ENCODE data around the gene STX19. TPM values are rescaled to one million over a fixed set of nuclear protein-coding genes. Genes with fewer than 3 reads are reported as not detected.

The STX19 gene
- total and polyA plus RNA-seq, 2 donors (not counting 1 experiment from before 2014, with no cell fraction given), result not detected

GRCh38 chr3:94066506-94067500 lies 38.4 kb upstream of the STX19 start:
- no peaks in the 10 kb centered on the region for H3K9me3 Mint-ChIP-seq (ENCODE audit: insufficient read depth)
- ChIA-PET POLR2A (no interaction called here), CTCF (interaction anchor here (0.7 to 3.1 kb wide), 5 partner anchors 8 to 64 kb away, joined by 3 to 9 read pairs (median 3); no protein-coding TSS in a partner anchor)
- H3K27me3 Mint-ChIP-seq, result no peaks in the 10 kb centered on the region
- Histone ChIP-seq H3K9ac (ENCODE audit: low read length) (no peak overlapping the region), H3K27me3 (replicated peaks in 1 of 4; ENCODE audit: control extremely low read depth in 1 of 4, control insufficient read depth in 3 of 4, insufficient read depth in 4 of 4, low read length in 3 of 4) (no peaks in the 10 kb centered on the region), H3K79me2 (ENCODE audit: control insufficient read depth, insufficient read depth, low read length) (peaks cover 85% of the 10 kb centered on the region), H3K4me2 (replicated peaks; ENCODE audit: low read depth, low read length, poor library complexity, severe bottlenecking) (no peak overlapping the region), H4K20me1 (ENCODE audit: control insufficient read depth, insufficient read depth, low read length, poor library complexity, severe bottlenecking) (no peaks in the 10 kb centered on the region), H3K27ac (ENCODE audit: low read length in 2 of 2) (no peak overlapping the region), H3K4me3 (ENCODE audit: control extremely low read depth in 1 of 5, extremely low read depth in 1 of 5, insufficient read depth in 1 of 5, low read depth in 2 of 5, low read length in 4 of 5) (no peak overlapping the region), H3K4me1 (ENCODE audit: control insufficient read depth in 2 of 2, insufficient read depth in 2 of 2, low read length in 2 of 2) (peaks cover 18 to 28% of the 10 kb centered on the region in 2 donors), H3K9me3 (ENCODE audit: control extremely low read depth in 1 of 3, control insufficient read depth in 2 of 3, insufficient read depth in 1 of 3, low read length in 2 of 3) (peaks cover 0 to 2% (median 0%) of the 10 kb centered on the region in 3 donors), H2AFZ (ENCODE audit: insufficient read depth, low read depth, low read length, poor library complexity, severe bottlenecking) (no peak overlapping the region), H3K36me3 (replicated peaks in 1 of 2; ENCODE audit: control extremely low read depth in 1 of 2, control insufficient read depth in 1 of 2, extremely low read depth in 1 of 2, insufficient read depth in 2 of 2, low read length in 1 of 2) (peaks cover 5 to 18% of the 10 kb centered on the region in 2 experiments)
- DNase-seq (no peak), ATAC-seq (ENCODE audit: low read depth) (no peak)
- intact Hi-C loops (cut with micrococcal nuclease), result no loop called here
- no peak overlapping the region for H3K4me3 Mint-ChIP-seq
- TF ChIP-seq EZH2 (IDR thresholded peaks at IDR 0.05; ENCODE audit: borderline replicate concordance, insufficient read depth, low read depth, low read length, poor library complexity, severe bottlenecking), result no peak
- no peak for TF ChIP-seq CTCF (IDR thresholded peaks at IDR 0.05)
- 100% methylated on average over 2 of the region's 6 CpGs for WGBS (ENCODE audit: insufficient coverage)
- no peak overlapping the region for H3K27ac Mint-ChIP-seq
- peaks cover 48% of the 10 kb centered on the region for H3K4me1 Mint-ChIP-seq
